ENCODE results near the gene TADA2A. TPM values are rescaled to one million over a fixed set of nuclear protein-coding genes. Genes with fewer than 3 reads are reported as not detected.

Gene TADA2A
- total RNA-seq, 1 experiment from 2014 or later, result 11.4 TPM

DNA sequence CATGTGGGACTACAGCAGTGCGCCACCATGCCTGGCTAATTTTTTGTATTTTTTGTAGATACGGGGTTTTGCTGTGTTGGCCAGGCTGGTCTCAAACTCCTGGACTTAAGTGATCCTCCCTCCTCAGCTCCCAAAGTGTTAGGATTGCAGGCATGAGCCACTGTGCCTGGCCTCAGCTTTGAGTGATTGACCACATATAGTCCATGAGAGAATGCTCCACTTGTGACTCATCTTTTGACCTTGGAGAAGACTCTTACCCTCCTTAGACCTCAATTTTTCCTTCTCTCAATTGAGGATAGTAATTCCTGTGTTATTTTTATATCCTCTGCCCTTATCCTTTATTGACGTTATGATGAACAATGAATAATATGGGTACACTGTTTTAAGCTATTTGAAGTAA is 52.1 kb downstream of the TADA2A start:
- no peaks in the 10 kb centered on the region for H3K36me3 ChIP-seq (ENCODE audit: control insufficient read depth, insufficient read depth, low read length)
- ATAC-seq, result no peak
- H3K27ac ChIP-seq (ENCODE audit: low read length), result no peak overlapping the region
- CTCF ChIA-PET, result interaction anchor here (0.7 kb wide), 1 partner anchor 202 kb away, joined by 4 read pairs; no protein-coding TSS in a partner anchor
- in situ Hi-C loops (cut with HindIII; ENCODE audit: low pct_unique_long_range_greater_than_20kb, low sequenced_read_pairs), result no loop called here
- POLR2A ChIA-PET, result no interaction called here
- intact Hi-C loops (cut with micrococcal nuclease; ENCODE audit: unreplicated experiment), result no loop called here
- H3K4me1 ChIP-seq (ENCODE audit: control insufficient read depth, insufficient read depth, low read length), result no peaks in the 10 kb centered on the region
- BruUV-seq (replicated peaks), result no TSS peak
- DNase-seq (ENCODE audit: low read depth, low spot score), result no peak
- no peak overlapping the region for H3K4me3 ChIP-seq (ENCODE audit: low read depth in 2 of 2, low read length in 2 of 2)
- TF ChIP-seq TCF7L2 (IDR thresholded peaks at IDR 0.05; ENCODE audit: low read depth, low read length) (no peak), POLR2AphosphoS5 (IDR thresholded peaks at IDR 0.05; ENCODE audit: low read depth, low read length) (no peak), SIN3A (IDR thresholded peaks at IDR 0.05; ENCODE audit: borderline replicate concordance, insufficient read depth, low read depth, low read length) (no peak)
- TF ChIP-seq, protein P1, sequence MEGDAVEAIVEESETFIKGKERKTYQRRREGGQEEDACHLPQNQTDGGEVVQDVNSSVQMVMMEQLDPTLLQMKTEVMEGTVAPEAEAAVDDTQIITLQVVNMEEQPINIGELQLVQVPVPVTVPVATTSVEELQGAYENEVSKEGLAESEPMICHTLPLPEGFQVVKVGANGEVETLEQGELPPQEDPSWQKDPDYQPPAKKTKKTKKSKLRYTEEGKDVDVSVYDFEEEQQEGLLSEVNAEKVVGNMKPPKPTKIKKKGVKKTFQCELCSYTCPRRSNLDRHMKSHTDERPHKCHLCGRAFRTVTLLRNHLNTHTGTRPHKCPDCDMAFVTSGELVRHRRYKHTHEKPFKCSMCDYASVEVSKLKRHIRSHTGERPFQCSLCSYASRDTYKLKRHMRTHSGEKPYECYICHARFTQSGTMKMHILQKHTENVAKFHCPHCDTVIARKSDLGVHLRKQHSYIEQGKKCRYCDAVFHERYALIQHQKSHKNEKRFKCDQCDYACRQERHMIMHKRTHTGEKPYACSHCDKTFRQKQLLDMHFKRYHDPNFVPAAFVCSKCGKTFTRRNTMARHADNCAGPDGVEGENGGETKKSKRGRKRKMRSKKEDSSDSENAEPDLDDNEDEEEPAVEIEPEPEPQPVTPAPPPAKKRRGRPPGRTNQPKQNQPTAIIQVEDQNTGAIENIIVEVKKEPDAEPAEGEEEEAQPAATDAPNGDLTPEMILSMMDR (IDR thresholded peaks at IDR 0.05), result no peak
- no peaks in the 10 kb centered on the region for H3K27me3 ChIP-seq (ENCODE audit: control insufficient read depth, insufficient read depth, low read length)
- no peaks in the 10 kb centered on the region for H3K9me3 ChIP-seq (ENCODE audit: control insufficient read depth, insufficient read depth, low read depth, low read length)

DNA sequence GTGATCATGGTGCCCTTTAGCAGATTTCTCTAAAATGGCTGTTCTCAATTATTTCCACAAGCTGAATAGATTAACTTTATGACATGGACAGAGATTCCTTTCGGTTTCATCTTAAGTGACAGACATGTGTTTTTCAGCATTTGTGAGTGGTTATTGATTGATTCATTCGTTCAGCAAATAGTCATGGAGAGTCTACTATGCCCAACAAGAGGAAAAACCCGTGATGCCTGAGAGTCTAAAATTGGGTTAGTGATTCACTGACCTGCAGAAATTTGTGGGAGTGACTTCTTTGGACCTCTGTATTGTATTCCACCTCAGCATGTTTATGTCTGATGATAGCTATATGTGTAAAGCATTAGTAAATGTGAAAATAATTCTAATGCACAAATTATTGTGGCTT is 55.0 kb downstream of the TADA2A start:
- TSS peak; percentile 43 for BruUV-seq (replicated peaks)
- intact Hi-C loops (cut with micrococcal nuclease; ENCODE audit: unreplicated experiment) (no loop called here), in situ Hi-C loops (cut with HindIII; ENCODE audit: low pct_unique_long_range_greater_than_20kb, low sequenced_read_pairs) (no loop called here)
- Histone ChIP-seq H3K4me1 (ENCODE audit: control insufficient read depth, insufficient read depth, low read length) (no peaks in the 10 kb centered on the region), H3K36me3 (ENCODE audit: control insufficient read depth, insufficient read depth, low read length) (no peaks in the 10 kb centered on the region), H3K27ac (ENCODE audit: low read length) (no peak overlapping the region), H3K4me3 (ENCODE audit: low read depth in 2 of 2, low read length in 2 of 2) (no peak overlapping the region), H3K27me3 (ENCODE audit: control insufficient read depth, insufficient read depth, low read length) (no peaks in the 10 kb centered on the region), H3K9me3 (ENCODE audit: control insufficient read depth, insufficient read depth, low read depth, low read length) (no peaks in the 10 kb centered on the region)
- no peak for DNase-seq (ENCODE audit: low read depth, low spot score)
- no peak for ATAC-seq
- ChIA-PET CTCF (no interaction called here), POLR2A (no interaction called here)
- TF ChIP-seq TCF7L2 (IDR thresholded peaks at IDR 0.05; ENCODE audit: low read depth, low read length) (no peak), POLR2AphosphoS5 (IDR thresholded peaks at IDR 0.05; ENCODE audit: low read depth, low read length) (no peak), SIN3A (IDR thresholded peaks at IDR 0.05; ENCODE audit: borderline replicate concordance, insufficient read depth, low read depth, low read length) (no peak)

DNA sequence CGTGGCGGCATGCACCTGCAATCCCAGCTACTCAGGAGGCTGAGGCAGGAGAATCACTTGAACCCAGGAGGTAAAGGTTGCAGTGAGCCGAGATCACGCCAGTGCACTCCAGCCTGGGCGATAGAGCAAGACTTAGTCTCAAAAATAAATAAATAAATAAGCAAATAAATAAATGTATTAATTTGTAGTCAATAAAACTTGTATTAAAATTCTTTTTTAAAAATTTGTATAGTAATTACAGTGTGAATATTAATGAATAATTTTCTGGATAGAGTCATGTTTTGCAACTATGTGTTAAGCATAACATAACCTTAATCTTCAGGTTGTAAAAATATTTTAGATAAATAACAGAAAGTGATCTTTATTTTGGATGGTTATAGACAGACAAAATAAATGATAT is 55.8 kb downstream of the TADA2A start:
- no peaks in the 10 kb centered on the region for H3K27me3 ChIP-seq (ENCODE audit: control insufficient read depth, insufficient read depth, low read length)
- H3K9me3 ChIP-seq (ENCODE audit: control insufficient read depth, insufficient read depth, low read depth, low read length), result no peaks in the 10 kb centered on the region
- no peak overlapping the region for H3K27ac ChIP-seq (ENCODE audit: low read length)
- CTCF ChIA-PET, result no interaction called here
- DNase-seq (ENCODE audit: low read depth, low spot score) (no peak), ATAC-seq (no peak)
- POLR2A ChIA-PET, result no interaction called here
- TF ChIP-seq, protein P2, sequence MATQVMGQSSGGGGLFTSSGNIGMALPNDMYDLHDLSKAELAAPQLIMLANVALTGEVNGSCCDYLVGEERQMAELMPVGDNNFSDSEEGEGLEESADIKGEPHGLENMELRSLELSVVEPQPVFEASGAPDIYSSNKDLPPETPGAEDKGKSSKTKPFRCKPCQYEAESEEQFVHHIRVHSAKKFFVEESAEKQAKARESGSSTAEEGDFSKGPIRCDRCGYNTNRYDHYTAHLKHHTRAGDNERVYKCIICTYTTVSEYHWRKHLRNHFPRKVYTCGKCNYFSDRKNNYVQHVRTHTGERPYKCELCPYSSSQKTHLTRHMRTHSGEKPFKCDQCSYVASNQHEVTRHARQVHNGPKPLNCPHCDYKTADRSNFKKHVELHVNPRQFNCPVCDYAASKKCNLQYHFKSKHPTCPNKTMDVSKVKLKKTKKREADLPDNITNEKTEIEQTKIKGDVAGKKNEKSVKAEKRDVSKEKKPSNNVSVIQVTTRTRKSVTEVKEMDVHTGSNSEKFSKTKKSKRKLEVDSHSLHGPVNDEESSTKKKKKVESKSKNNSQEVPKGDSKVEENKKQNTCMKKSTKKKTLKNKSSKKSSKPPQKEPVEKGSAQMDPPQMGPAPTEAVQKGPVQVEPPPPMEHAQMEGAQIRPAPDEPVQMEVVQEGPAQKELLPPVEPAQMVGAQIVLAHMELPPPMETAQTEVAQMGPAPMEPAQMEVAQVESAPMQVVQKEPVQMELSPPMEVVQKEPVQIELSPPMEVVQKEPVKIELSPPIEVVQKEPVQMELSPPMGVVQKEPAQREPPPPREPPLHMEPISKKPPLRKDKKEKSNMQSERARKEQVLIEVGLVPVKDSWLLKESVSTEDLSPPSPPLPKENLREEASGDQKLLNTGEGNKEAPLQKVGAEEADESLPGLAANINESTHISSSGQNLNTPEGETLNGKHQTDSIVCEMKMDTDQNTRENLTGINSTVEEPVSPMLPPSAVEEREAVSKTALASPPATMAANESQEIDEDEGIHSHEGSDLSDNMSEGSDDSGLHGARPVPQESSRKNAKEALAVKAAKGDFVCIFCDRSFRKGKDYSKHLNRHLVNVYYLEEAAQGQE (IDR thresholded peaks at IDR 0.05; ENCODE audit: insufficient read depth in 1 of 2, low read depth in 2 of 2, low read length in 1 of 2), result no peak
- TF ChIP-seq, protein P1 (IDR thresholded peaks at IDR 0.05), result no peak
- TF ChIP-seq SIN3A (IDR thresholded peaks at IDR 0.05; ENCODE audit: borderline replicate concordance, insufficient read depth, low read depth, low read length) (no peak), TCF7L2 (IDR thresholded peaks at IDR 0.05; ENCODE audit: low read depth, low read length) (no peak), POLR2AphosphoS5 (IDR thresholded peaks at IDR 0.05; ENCODE audit: low read depth, low read length) (no peak)
- no peak overlapping the region for H3K4me3 ChIP-seq (ENCODE audit: low read depth in 2 of 2, low read length in 2 of 2)
- in situ Hi-C loops (cut with HindIII; ENCODE audit: low pct_unique_long_range_greater_than_20kb, low sequenced_read_pairs), result no loop called here
- H3K36me3 ChIP-seq (ENCODE audit: control insufficient read depth, insufficient read depth, low read length), result no peaks in the 10 kb centered on the region; the same call in 1 of the 2 replicates
- no peaks in the 10 kb centered on the region for H3K4me1 ChIP-seq (ENCODE audit: control insufficient read depth, insufficient read depth, low read length)
- intact Hi-C loops (cut with micrococcal nuclease; ENCODE audit: unreplicated experiment), result no loop called here
- BruUV-seq (replicated peaks), result no TSS peak
